GM08714 (cell line): ENCODE measurements around the gene FRYL.

Source experiments
- H3K4me3 ChIP-seq: fragments of 200-500 bp; sonication (Bioruptor generic); 2 replicates; pipeline ENCODE4 v1.5.1; 2014; ENCODE audit warnings: mild to moderate bottlenecking, low read length, inconsistent platforms
- ZNF274 ChIP-seq: IDR thresholded peaks from 2 replicates; pipeline ENCODE4 v1.6.1; 2012; ENCODE audit warnings: mild to moderate bottlenecking, low read depth, low read length

Gene FRYL

GRCh38 chr4:48491514-48492176 is 288.4 kb downstream of the FRYL start:
- H3K4me3 ChIP-seq, result no peak overlapping the region
- no peak for TF ChIP-seq ZNF274

DNA sequence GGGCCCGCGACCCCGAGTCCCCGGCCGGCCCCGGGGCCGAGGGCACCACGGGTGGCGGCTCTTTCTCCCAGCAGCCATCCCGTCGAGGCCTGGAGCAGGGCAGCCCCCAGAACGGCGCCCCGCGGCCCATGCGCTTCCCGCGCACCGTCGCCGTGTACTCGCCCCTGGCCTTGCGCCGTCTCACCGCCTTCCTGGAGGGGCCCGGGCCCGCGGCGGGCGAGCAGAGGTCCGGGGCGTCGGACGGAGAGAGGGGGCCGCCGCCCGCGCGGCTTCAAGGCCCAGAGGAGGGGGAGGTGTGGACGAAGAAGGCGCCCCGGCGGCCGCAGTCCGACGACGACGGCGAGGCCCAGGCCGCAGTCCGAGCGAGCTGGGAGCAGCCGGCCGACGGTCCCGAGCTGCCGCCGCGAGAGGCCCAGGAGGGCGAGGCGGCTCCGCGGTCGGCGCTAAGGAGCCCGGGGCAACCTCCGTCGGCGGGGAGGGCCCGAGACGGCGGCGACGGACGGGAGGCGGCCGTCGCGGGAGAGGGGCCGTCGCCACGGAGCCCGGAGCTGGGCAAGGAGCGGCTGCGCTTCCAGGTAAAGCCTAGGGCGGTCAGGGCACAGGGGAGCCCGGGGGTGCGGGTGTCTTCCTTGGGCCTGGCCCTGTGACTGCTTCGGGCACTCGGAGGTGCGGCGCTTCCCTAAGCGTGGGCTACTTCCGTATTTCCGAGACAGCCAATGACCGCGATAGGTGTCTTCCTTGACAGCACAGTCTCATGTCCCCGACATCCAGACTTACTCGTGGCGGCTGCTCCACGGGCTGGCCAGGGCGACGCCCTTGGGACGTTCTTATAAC is 289.2 kb downstream of the FRYL start:
- TF ChIP-seq ZNF274, result no peak
- H3K4me3 ChIP-seq, result peak overlapping the region; percentile 32; the same call in 1 of the 2 replicates

GRCh38 chr4:48490012-48490679 is 289.9 kb downstream of the FRYL start, which contains the start of gene ZAR1:
Gene ZAR1 (plus strand): TSS chr4:48490252. CDS start chr4:48490292, 40 bp downstream.
- TF ChIP-seq ZNF274, result no peak
- H3K4me3 ChIP-seq, result peak within 1 kb of the TSS; percentile 32; the same call in 1 of the 2 replicates

- no peak for TF ChIP-seq ZNF274
- H3K4me3 ChIP-seq, result no peak overlapping the region; the same call in 1 of the 2 replicates
These were observed 290.4 kb downstream of the FRYL start for GRCh38 chr4:48489683-48490011.

GRCh38 chr4:48484494-48485168 is 295.4 kb downstream of the FRYL start:
- no peak overlapping the region for H3K4me3 ChIP-seq
- no peak for TF ChIP-seq ZNF274

GRCh38 chr4:48483777-48484493 is 296.1 kb downstream of the FRYL start:
- H3K4me3 ChIP-seq, result peak overlapping the region; percentile 42; the same call in 1 of the 2 replicates

DNA sequence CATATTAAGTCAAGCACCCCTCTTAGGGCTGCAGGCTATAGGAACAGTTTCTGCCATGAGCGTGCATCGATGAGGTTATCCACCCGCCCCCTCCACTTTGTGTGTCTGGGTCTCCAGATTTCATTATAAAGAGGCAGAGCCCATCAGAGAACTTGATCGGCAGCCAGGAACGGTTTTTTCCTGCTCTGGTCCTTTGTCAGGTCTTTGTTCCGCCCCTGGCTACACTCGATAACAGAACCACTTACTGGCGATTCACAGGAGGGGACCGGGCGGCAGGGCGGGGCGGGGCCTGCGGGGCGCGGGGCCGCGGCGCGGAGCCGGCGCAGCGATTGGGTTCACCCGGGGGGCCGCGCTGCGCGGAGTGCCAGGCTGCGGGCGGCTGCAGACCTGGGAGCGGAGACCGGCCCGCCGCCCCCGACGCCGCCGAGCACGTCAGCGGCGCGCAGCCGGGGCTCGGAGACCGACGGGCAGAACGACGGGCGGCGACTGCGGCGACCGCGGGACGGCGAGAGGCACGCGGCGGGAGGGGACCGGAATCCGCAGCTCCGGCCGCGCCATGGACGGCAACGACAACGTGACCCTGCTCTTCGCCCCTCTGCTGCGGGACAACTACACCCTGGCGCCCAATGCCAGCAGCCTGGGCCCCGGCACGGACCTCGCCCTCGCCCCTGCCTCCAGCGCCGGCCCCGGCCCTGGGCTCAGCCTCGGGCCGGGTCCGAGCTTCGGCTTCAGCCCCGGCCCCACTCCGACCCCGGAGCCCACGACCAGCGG is 296.9 kb downstream of the FRYL start, which contains the start of gene SLC10A4:
Gene SLC10A4 (plus strand): TSS at position 338 of the 771 bp plus-strand sequence. CDS start 219 bp downstream, at position 557.
- H3K4me3 ChIP-seq, result peak within 1 kb of the TSS; percentile 42; the same call in 1 of the 2 replicates
- TF ChIP-seq ZNF274, result no peak

More at GRCh38 chr4:48483777-48484493, 296.1 kb downstream of the FRYL start:
- no peak for TF ChIP-seq ZNF274

GRCh38 chr4:48481581-48481980 is 298.5 kb downstream of the FRYL start:
- no peak overlapping the region for H3K4me3 ChIP-seq
- no peak for TF ChIP-seq ZNF274

DNA sequence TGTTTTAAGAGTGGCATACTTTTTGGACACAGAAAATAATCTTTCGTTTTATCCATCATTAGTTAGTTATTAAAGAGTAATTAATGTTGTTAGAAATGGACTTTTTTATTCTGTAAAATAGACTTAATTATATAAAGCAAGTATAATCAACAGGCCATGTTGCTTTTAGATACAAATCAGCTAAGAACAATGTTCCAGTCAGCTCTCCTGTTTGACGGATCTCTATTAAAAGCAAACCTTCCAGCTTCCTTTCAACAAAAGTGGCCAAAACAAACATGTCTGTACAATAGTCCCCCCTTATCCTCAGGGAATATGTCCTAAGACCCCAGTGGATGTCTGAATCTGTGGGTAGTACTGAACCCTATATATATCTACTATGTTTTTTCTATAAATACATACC is 301.8 kb downstream of the FRYL start:
- TF ChIP-seq ZNF274, result no peak
- H3K4me3 ChIP-seq, result no peak overlapping the region

DNA sequence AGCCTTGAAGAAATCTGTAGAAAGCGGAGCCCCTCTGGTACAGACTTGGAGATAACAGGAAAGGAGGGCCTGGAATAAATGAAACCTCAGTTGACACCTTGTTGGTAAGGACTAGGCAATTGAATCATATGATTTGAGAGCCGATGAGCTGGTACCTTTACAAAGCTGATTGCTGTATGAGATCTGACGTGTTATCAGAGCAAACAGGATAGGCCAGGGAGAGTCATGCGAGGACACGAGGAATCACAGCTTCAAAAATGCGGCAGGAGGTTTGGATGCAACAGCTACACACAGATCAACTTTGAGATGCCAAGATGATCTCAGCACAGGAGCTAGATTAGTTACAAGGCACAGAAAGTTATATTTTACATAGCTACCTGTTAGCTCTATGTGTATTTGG is 304.3 kb downstream of the FRYL start:
- no peak overlapping the region for H3K4me3 ChIP-seq
- no peak for TF ChIP-seq ZNF274

DNA sequence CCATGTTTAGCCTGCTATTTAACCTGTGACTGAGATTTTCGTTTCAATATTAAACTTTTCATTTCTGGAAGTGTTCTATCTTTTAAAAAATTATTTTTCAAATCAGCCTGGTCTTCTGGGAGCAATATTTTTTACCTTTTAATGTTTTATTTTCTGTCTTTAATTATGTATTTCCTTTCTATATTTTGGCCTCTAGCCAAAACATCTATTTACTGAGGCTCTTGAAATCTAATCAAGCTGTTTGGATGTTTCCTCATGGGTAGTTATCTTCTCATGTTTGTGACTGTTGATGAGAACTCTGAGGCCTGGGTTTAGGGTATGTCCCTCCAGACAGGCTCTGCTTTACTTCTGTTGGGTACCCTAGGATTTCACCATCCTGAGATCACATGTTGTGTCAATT is 307.3 kb downstream of the FRYL start:
- TF ChIP-seq ZNF274, result no peak
- H3K4me3 ChIP-seq, result no peak overlapping the region

DNA sequence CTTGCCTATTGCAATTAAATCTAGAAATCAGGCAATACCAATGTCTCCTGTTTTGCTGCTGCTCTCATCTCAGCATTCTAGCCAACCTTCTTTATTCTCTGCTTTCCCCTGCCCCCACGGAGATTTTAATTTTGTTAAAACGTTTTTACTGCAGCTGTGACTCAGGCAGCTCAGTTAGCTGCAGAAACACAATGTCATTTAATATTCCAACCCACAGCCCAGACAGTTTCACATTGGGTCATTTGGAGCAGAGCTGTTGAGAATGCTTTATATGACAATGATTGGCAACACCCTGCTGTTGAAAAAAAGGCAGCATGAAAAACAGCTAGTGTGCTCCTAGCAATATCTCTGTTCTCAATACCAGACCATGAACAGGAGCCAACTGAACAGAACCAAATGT is 309.5 kb downstream of the FRYL start:
- no peak overlapping the region for H3K4me3 ChIP-seq
- no peak for TF ChIP-seq ZNF274

DNA sequence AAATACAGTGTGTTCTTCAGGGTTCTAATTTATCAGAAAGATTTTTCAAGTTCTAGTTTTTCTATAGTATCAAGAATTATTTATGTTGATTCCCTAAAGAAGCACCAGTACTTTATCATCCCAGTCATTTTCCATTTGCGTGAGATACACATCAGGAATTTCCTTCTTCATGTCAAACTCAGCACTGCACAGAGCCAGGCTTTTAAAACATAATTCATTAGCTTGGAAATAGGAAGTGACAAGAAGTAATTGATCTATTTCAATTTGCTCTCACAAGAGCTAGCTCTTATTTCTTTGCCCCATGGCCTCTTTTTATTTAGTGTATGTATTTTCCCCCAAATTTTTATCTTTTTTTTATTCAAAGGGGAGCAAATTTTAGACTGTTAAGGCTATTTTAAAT is 309.9 kb downstream of the FRYL start:
- TF ChIP-seq ZNF274, result no peak
- H3K4me3 ChIP-seq, result no peak overlapping the region
